BJ (cell line): Measurements from ENCODE around the gene FRMD4A. TPM values are rescaled to one million over a fixed set of nuclear protein-coding genes. Genes with fewer than 3 reads are reported as not detected.

ENCODE experiments used
- CTCF ChIA-PET: fragments of 350-600 bp; formaldehyde crosslinking; extraction: SDS; loops from one replicate; lab custom pipeline; 2021; ENCODE audit warnings: antibody characterized with exemption, inconsistent platforms; lab: Yijun Ruan, JAX
- POLR2A ChIA-PET: fragments of 300-600 bp; sonication (Branson Sonifier 250); formaldehyde crosslinking; extraction: SDS; loops from one replicate; lab custom pipeline; 2021; ENCODE audit warnings: antibody characterized with exemption; lab: Charles Lee
- DNase-seq: peaks from one replicate; pipeline ENCODE4 v3.0.0-alpha.2; 2011; ENCODE audit warnings: low read depth
- H3K27me3 ChIP-seq: 2 replicates; pipeline ENCODE4 v1.6.0; 2011; ENCODE audit warnings: low read length; ENCODE audit not compliant: control insufficient read depth, insufficient read depth
- H3K36me3 ChIP-seq: 2 replicates; pipeline ENCODE4 v1.5.1; 2011; ENCODE audit warnings: low read length; ENCODE audit not compliant: control insufficient read depth, insufficient read depth
- H3K4me3 ChIP-seq: 2 replicates; pipeline ENCODE4 v1.5.1; 2011; ENCODE audit warnings: low read depth, mild to moderate bottlenecking, control low read depth, low read length
- CTCF ChIP-seq: IDR thresholded peaks from 2 replicates; pipeline ENCODE4 v1.5.1; 2011; ENCODE audit warnings: low read depth, mild to moderate bottlenecking, control low read depth, inconsistent platforms, low read length, moderate library complexity; ENCODE audit not compliant: insufficient read depth
- polyA plus RNA-seq: library from polyadenylated mRNA; depleted of rRNA; stranded (reverse); fragments of >200 nt; gene quantifications from 2 replicates; pipeline ENCODE4 v1.2.3, GENCODE V29; 2011

The FRMD4A gene
- polyA plus RNA-seq, 1 experiment: 31.6 TPM

GRCh38 chr10:14125564-14125963 lies 205.2 kb downstream of the FRMD4A start:
- CTCF ChIA-PET: interaction anchor here (0.6 to 1.2 kb wide), 2 partner anchors 24 to 33 kb away, joined by 3 read pairs; no protein-coding TSS in a partner anchor
- POLR2A ChIA-PET: no interaction called here
- no peak for TF ChIP-seq CTCF

GRCh38 chr10:14124941-14125340 lies 205.8 kb downstream of the FRMD4A start:
- Histone ChIP-seq H3K36me3 (no peaks in the 10 kb centered on the region), H3K27me3 (peaks cover 2% of the 10 kb centered on the region), H3K4me3 (no peak overlapping the region)
- TF ChIP-seq CTCF: no peak
- POLR2A ChIA-PET: no interaction called here
- CTCF ChIA-PET: interaction anchor here (1.2 kb wide), 1 partner anchor 33 kb away, joined by 3 read pairs; no protein-coding TSS in a partner anchor
- no peak for DNase-seq

More at GRCh38 chr10:14125564-14125963, 205.2 kb downstream of the FRMD4A start:
- Histone ChIP-seq H3K4me3 (no peak overlapping the region), H3K27me3 (peaks cover 2% of the 10 kb centered on the region), H3K36me3 (no peaks in the 10 kb centered on the region)
- no peak for DNase-seq

GRCh38 chr10:14123139-14123538 lies 207.6 kb downstream of the FRMD4A start:
- Histone ChIP-seq H3K4me3 (no peak overlapping the region), H3K27me3 (peaks cover 2% of the 10 kb centered on the region), H3K36me3 (no peaks in the 10 kb centered on the region)
- POLR2A ChIA-PET: no interaction called here
- TF ChIP-seq CTCF: no peak
- CTCF ChIA-PET: interaction anchor here (0.6 to 1.4 kb wide), 3 partner anchors 10 to 125 kb away, joined by 3 read pairs; no protein-coding TSS in a partner anchor
- DNase-seq: no peak

DNA sequence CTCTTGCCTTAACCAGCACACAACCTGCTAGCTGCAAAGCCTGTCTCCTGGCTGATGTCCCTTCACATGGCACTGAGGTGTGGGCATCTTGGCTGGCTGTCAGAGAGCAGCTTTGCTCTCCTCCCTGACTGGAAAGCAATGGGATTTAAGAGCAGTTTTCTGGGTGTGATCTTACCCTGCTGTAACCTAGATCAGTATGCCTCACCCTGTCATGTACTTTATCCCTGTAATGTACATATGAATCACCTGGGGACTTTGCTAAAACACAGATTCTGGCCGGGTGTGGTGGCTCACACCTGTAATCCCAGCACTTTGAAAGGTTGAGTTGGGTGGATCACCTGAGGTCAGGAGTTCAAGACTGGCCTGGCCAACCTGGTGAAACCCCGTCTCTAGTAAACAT lies 209.9 kb downstream of the FRMD4A start:
- no peak for TF ChIP-seq CTCF
- H3K36me3 ChIP-seq: no peaks in the 10 kb centered on the region
- DNase-seq: no peak
- POLR2A ChIA-PET: no interaction called here
- peaks cover 5% of the 10 kb centered on the region for H3K27me3 ChIP-seq
- no peak overlapping the region for H3K4me3 ChIP-seq
- CTCF ChIA-PET: interaction anchor here (1.1 kb wide), 1 partner anchor 20 kb away, joined by 4 read pairs; no protein-coding TSS in a partner anchor

- H3K36me3 ChIP-seq: no peaks in the 10 kb centered on the region
- no peak for TF ChIP-seq CTCF
- H3K27me3 ChIP-seq: peaks cover 10% of the 10 kb centered on the region
- no peak overlapping the region for H3K4me3 ChIP-seq
- DNase-seq: no peak
- ChIA-PET CTCF (interaction anchor here (1.0 kb wide), 1 partner anchor 78 kb away, joined by 4 read pairs; no protein-coding TSS in a partner anchor), POLR2A (no interaction called here)
Observed at GRCh38 chr10:14118953-14119352, 211.8 kb downstream of the FRMD4A start.
